DOHH2 (cell line): ENCODE data around the gene DNAJA1.
A peak's percentile ranks its signal among the peaks of the same experiment; 100 is the strongest.

Experiments
- H3F3A ChIP-seq: fragments of 200-600 bp; sonication (generic), shearing (Covaris generic); 2 replicates; pipeline ENCODE4 v1.6.0; 2016; ENCODE audit warnings: antibody characterized with exemption, mild to moderate bottlenecking; ENCODE audit not compliant: control insufficient read depth, insufficient read depth
- H3K27ac ChIP-seq: fragments of 200-600 bp; sonication (generic); 2 replicates; pipeline ENCODE4 v1.5.1; 2014; ENCODE audit warnings: low read depth, mild to moderate bottlenecking, low read length, moderate library complexity
- H3K27me3 ChIP-seq: fragments of 200-600 bp; sonication (generic); 2 replicates; pipeline ENCODE4 v1.6.1; 2014; ENCODE audit warnings: mild to moderate bottlenecking, low read length, mixed read lengths; ENCODE audit not compliant: control insufficient read depth
- H3K36me3 ChIP-seq: fragments of 200-600 bp; sonication (generic); 2 replicates; pipeline ENCODE4 v1.6.1; 2014; ENCODE audit warnings: mild to moderate bottlenecking, low read length, moderate library complexity, mixed read lengths; ENCODE audit not compliant: control insufficient read depth
- H3K4me1 ChIP-seq: fragments of 200-600 bp; sonication (generic); 2 replicates; pipeline ENCODE4 v1.6.1; 2014; ENCODE audit warnings: mild to moderate bottlenecking, low read length, mixed read lengths; ENCODE audit not compliant: control insufficient read depth
- H3K4me2 ChIP-seq: fragments of 200-600 bp; sonication (generic); 2 replicates; pipeline ENCODE4 v1.6.0; 2014; ENCODE audit warnings: mild to moderate bottlenecking, low read length, moderate library complexity
- H3K4me3 ChIP-seq: fragments of 200-600 bp; sonication (generic); 2 replicates; pipeline ENCODE4 v1.5.1; 2014; ENCODE audit warnings: mild to moderate bottlenecking, low read length, mixed read lengths
- H3K79me2 ChIP-seq: fragments of 200-600 bp; sonication (generic); 2 replicates; pipeline ENCODE4 v1.6.1; 2014; ENCODE audit warnings: mild to moderate bottlenecking, low read length, mixed read lengths; ENCODE audit not compliant: control insufficient read depth
- H3K9me2 ChIP-seq: fragments of 200-600 bp; sonication (generic); replicated peaks from 2 replicates; pipeline ENCODE4 v1.6.1; 2014; ENCODE audit warnings: mild to moderate bottlenecking, low read length, mixed read lengths; ENCODE audit not compliant: control insufficient read depth
- H3K9me3 ChIP-seq: fragments of 200-600 bp; sonication (generic); 2 replicates; pipeline ENCODE4 v1.6.1; 2014; ENCODE audit warnings: antibody characterized with exemption, low read length, mixed read lengths; ENCODE audit not compliant: control insufficient read depth, insufficient read depth
- H4K20me1 ChIP-seq: fragments of 200-600 bp; sonication (generic); 2 replicates; pipeline ENCODE4 v1.6.0; 2014; ENCODE audit warnings: low read depth, mild to moderate bottlenecking, antibody characterized with exemption, low read length, moderate library complexity; ENCODE audit not compliant: control insufficient read depth, insufficient read depth
- CTCF ChIP-seq: fragments of 200-600 bp; sonication (generic); IDR thresholded peaks from one replicate; pipeline ENCODE4 v1.5.1; 2014; ENCODE audit warnings: antibody characterized with exemption, mild to moderate bottlenecking, low read depth, low read length; ENCODE audit not compliant: poor library complexity, severe bottlenecking
- EZH2phosphoT487 ChIP-seq: fragments of 200-600 bp; sonication (generic); IDR thresholded peaks from 2 replicates; pipeline ENCODE4 v1.6.1; 2017; ENCODE audit warnings: borderline replicate concordance, mild to moderate bottlenecking, antibody characterized with exemption, low read length, moderate library complexity, mixed read lengths

The DNAJA1 gene

GRCh38 chr9:33044162-33044673, 19.1 kb downstream of the DNAJA1 start:
- Histone ChIP-seq H3K79me2 (no peaks in the 10 kb centered on the region), H3K4me1 (peaks cover 22% of the 10 kb centered on the region), H3K36me3 (peaks cover 39% of the 10 kb centered on the region), H3K4me3 (peak overlapping the region; percentile 78), H3F3A (peaks cover 51% of the 10 kb centered on the region), H3K27me3 (no peaks in the 10 kb centered on the region), H3K4me2 (peak overlapping the region; percentile 90), H3K9me2 (no peaks in the 10 kb centered on the region), H3K27ac (peak overlapping the region; percentile 56), H4K20me1 (no peaks in the 10 kb centered on the region), H3K9me3 (no peaks in the 10 kb centered on the region)
- TF ChIP-seq CTCF (no peak), EZH2phosphoT487 (no peak)

DNA sequence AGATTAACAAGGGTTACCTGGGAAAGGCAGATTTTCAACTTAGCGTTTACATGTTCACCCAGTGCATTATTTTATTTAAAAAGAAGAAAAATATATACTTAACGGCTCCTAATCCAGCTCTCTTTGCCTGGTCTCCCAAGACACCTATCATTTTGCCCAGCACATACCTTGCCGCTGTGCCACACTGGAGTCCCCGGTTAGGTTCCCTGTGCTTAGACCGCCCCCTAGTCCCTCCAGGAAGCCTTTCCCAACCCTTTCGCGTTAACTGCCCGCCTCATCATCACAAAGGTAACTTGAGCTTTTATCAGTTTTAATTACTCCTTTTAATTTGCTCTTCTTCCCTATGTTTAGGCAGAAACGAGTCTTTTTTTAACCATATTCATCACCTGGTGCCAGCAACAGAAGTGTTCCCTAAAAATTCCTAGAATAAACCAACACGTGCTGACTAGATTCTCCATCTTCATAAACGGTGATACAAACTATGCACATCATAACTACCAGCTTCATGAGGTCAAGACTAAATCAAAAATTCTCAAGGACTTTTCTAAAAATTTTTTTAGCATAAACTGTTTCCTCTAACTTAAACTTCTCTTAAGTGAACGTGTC, 19.7 kb downstream of the DNAJA1 start:
- Histone ChIP-seq H3K9me3 (no peaks in the 10 kb centered on the region), H3K9me2 (no peaks in the 10 kb centered on the region), H3K36me3 (peaks cover 45% of the 10 kb centered on the region), H3K4me3 (peak overlapping the region; percentile 78), H3K4me2 (peak overlapping the region; percentile 90), H3K4me1 (peaks cover 22% of the 10 kb centered on the region), H3F3A (peaks cover 46% of the 10 kb centered on the region), H3K27ac (peak overlapping the region; percentile 56), H4K20me1 (no peaks in the 10 kb centered on the region), H3K79me2 (no peaks in the 10 kb centered on the region), H3K27me3 (no peaks in the 10 kb centered on the region)
- no peak for TF ChIP-seq EZH2phosphoT487
- TF ChIP-seq CTCF = peak; percentile 23

DNA sequence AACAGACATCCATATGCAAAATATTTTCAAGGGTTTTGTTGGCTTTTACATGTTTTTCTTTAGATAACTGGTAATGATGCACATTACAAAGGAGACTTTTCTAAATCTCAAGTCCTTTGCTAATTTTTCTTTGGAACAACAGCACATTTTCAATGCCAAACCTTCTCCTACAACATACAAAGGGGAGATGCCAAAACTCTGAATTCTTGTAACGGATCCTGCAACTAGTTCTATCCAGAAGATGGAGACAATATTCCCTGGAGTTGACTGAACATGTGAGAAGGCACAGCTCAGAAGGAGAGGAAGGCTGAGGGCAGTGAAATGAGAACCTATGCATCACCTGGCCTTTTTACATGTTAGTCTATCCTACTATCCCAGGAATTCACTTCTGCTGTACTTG, 21.0 kb downstream of the DNAJA1 start:
- Histone ChIP-seq H4K20me1 (no peaks in the 10 kb centered on the region), H3K9me3 (no peaks in the 10 kb centered on the region), H3K27ac (no peak overlapping the region), H3K4me3 (no peak overlapping the region), H3K4me1 (peaks cover 24% of the 10 kb centered on the region), H3K27me3 (no peaks in the 10 kb centered on the region), H3K9me2 (no peaks in the 10 kb centered on the region), H3K36me3 (peaks cover 38% of the 10 kb centered on the region), H3K79me2 (no peaks in the 10 kb centered on the region), H3F3A (peaks cover 33% of the 10 kb centered on the region), H3K4me2 (no peak overlapping the region)
- no peak for TF ChIP-seq CTCF
- TF ChIP-seq EZH2phosphoT487 = no peak
